MV-4-11 (cell line): ENCODE results near the gene SUCLG2.

ENCODE experiments used
- DNase-seq: peaks from one replicate; lab custom pipeline; 2025; lab: John Stamatoyannopoulos, UW

The SUCLG2 gene

GRCh38 chr3:67458408-67458807, 196.0 kb downstream of the SUCLG2 start:
- no peak for DNase-seq

GRCh38 chr3:67453628-67454027, 200.8 kb downstream of the SUCLG2 start:
- no peak for DNase-seq

- DNase-seq: no peak
These were observed 204.3 kb downstream of the SUCLG2 start for GRCh38 chr3:67450153-67450552.

- peak; percentile 40 for DNase-seq
These were observed 207.0 kb downstream of the SUCLG2 start for GRCh38 chr3:67447393-67447792.

- no peak for DNase-seq
These were observed 216.6 kb downstream of the SUCLG2 start for GRCh38 chr3:67437789-67438188.

GRCh38 chr3:67437090-67437489, 217.3 kb downstream of the SUCLG2 start:
- DNase-seq: no peak

GRCh38 chr3:67433109-67433508, 221.3 kb downstream of the SUCLG2 start:
- no peak for DNase-seq

- no peak for DNase-seq
These were observed 222.5 kb downstream of the SUCLG2 start for GRCh38 chr3:67431887-67432286.

GRCh38 chr3:67423722-67424121, 230.7 kb downstream of the SUCLG2 start:
- DNase-seq: no peak

GRCh38 chr3:67421912-67422311, 232.5 kb downstream of the SUCLG2 start:
- peak; percentile 12 for DNase-seq

- no peak for DNase-seq
These were observed 234.6 kb downstream of the SUCLG2 start for GRCh38 chr3:67419779-67420178.

- no peak for DNase-seq
These were observed 235.2 kb downstream of the SUCLG2 start for GRCh38 chr3:67419218-67419529.

- DNase-seq: no peak
These were observed 235.8 kb downstream of the SUCLG2 start for GRCh38 chr3:67418426-67419217.

GRCh38 chr3:67416703-67417102, 237.7 kb downstream of the SUCLG2 start:
- DNase-seq: no peak

GRCh38 chr3:67415511-67415910, 238.9 kb downstream of the SUCLG2 start:
- DNase-seq: no peak

- DNase-seq: peak; percentile 3
These were observed 239.7 kb downstream of the SUCLG2 start for GRCh38 chr3:67414740-67415139.

- no peak for DNase-seq
These were observed 249.2 kb downstream of the SUCLG2 start for GRCh38 chr3:67405193-67405592.

GRCh38 chr3:67402873-67403272, 251.5 kb downstream of the SUCLG2 start:
- no peak for DNase-seq

GRCh38 chr3:67401921-67402320, 252.5 kb downstream of the SUCLG2 start:
- peak; percentile 54 for DNase-seq

GRCh38 chr3:67400476-67400875, 253.9 kb downstream of the SUCLG2 start:
- DNase-seq: no peak

GRCh38 chr3:67389176-67389575, 265.2 kb downstream of the SUCLG2 start:
- DNase-seq: peak; percentile 95

GRCh38 chr3:67388738-67389137, 265.7 kb downstream of the SUCLG2 start:
- no peak for DNase-seq

- no peak for DNase-seq
These were observed 268.0 kb downstream of the SUCLG2 start for GRCh38 chr3:67386451-67386850.

- DNase-seq: peak; percentile 37
These were observed 269.5 kb downstream of the SUCLG2 start for GRCh38 chr3:67384760-67385397.
